ENCODE measurements around the gene CFAP54. TPM values are rescaled to one million over a fixed set of nuclear protein-coding genes. Genes with fewer than 3 reads are reported as not detected.
"Not testable (repeated sequence)": the region's sequence is repeated elsewhere in the genome, so short reads cannot be mapped to it uniquely, and the experiment has no call there.

Gene CFAP54
- total and polyA plus RNA-seq, 2 donors = 0.41 to 6.8 TPM

DNA sequence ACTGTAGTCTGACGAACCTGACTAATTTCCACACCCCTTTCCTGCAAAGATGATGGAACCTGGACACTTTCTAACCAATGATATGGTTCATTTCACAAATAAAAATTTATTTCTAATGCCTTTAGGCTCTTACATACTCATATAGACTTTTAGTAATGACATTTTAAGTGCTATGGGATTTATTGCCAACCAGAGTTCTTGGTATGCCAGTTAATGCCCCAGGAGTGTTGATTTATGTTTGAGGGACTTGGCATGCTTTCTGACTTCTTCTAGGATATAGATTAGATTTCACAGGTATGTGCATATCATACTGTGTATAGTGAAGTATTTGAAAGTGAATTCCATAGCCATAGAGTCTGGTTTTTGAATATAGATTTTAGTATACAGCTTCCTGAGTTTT, 159.5 kb downstream of the CFAP54 start:
- DNase-seq (ENCODE audit: extremely low spot score) = no peak
- Histone ChIP-seq H3K4me1 (ENCODE audit: insufficient read depth) (no peaks in the 10 kb centered on the region), H3K36me3 (ENCODE audit: insufficient read depth) (no peaks in the 10 kb centered on the region), H3K27ac (ENCODE audit: low read depth) (no peak overlapping the region), H3K4me3 (ENCODE audit: low read depth, low read length) (no peak overlapping the region)
- WGBS = 60% methylated on average over 1 of the region's 1 CpG

GRCh38 chr12:96652870-96653269, 163.5 kb downstream of the CFAP54 start:
- DNase-seq (ENCODE audit: extremely low spot score) = no peak
- H3K36me3 ChIP-seq (ENCODE audit: insufficient read depth) = no peaks in the 10 kb centered on the region
- WGBS = 57% methylated on average over 2 of the region's 2 CpGs

DNA sequence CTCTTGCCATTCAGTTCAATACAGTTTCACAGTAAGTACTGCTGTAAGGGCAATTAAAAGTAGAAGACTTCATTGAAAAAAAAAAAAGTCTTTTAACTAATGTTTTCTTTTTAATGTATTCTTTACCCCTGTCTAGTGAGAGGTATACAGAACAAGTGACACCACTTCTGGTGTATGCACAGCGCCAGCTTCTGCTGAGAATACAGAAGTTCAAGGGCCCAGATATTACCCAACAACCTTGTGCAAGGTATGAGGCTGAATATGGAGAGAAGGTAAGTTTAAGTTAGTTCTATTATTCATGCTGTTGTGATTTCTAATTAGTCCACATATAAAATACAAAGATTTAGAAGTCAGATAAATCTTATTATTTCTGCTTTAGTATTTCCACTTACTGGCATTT, 168.7 kb downstream of the CFAP54 start:
- Histone ChIP-seq H3K4me3 (ENCODE audit: low read depth, low read length) (no peak overlapping the region), H3K36me3 (ENCODE audit: insufficient read depth) (no peaks in the 10 kb centered on the region), H3K4me1 (ENCODE audit: insufficient read depth) (no peaks in the 10 kb centered on the region), H3K27ac (ENCODE audit: low read depth) (no peak overlapping the region)
- DNase-seq (ENCODE audit: extremely low spot score) = no peak
- 86% methylated on average over 1 of the region's 1 CpG for WGBS

More at GRCh38 chr12:96652870-96653269, 163.5 kb downstream of the CFAP54 start:
- Histone ChIP-seq H3K4me3 (ENCODE audit: low read depth, low read length) (no peak overlapping the region), H3K4me1 (ENCODE audit: insufficient read depth) (no peaks in the 10 kb centered on the region), H3K27ac (ENCODE audit: low read depth) (no peak overlapping the region)

GRCh38 chr12:96669786-96670185, 180.4 kb downstream of the CFAP54 start:
- Histone ChIP-seq H3K4me1 (ENCODE audit: insufficient read depth) (no peaks in the 10 kb centered on the region), H3K36me3 (ENCODE audit: insufficient read depth) (no peaks in the 10 kb centered on the region), H3K27ac (ENCODE audit: low read depth) (no peak overlapping the region), H3K4me3 (ENCODE audit: low read depth, low read length) (no peak overlapping the region)
- 86% methylated on average over 4 of the region's 4 CpGs for WGBS
- no peak for DNase-seq (ENCODE audit: extremely low spot score)

DNA sequence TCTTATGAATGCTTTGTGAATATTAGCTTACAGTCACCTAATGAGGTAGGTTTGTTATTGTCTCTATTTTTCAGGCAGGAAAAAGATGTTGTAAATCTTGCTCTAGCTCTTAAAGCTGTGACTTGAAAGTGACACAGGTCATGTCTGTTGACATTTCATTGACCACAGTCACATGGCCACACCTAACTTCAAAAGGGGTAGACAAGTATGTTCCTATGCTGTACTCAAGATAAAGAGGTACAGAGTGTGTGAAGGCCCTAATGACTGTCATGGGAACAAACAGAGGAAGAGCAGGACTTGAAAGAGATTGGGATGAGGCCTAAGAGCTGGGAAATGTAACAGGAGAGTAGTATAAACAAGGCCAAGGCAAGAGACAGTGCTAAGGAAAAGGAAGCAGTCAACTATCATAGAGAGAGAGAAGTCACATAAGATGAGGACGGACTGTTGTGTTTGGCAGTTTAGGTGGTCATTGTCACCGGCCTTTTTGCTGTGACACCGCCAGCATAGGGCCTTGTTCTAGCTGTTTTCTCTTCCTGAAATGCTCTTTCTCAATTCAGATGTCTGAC, 181.0 kb downstream of the CFAP54 start:
- H3K36me3 ChIP-seq (ENCODE audit: insufficient read depth) = no peaks in the 10 kb centered on the region
- no peak overlapping the region for H3K27ac ChIP-seq (ENCODE audit: low read depth)
- H3K4me1 ChIP-seq (ENCODE audit: insufficient read depth) = no peaks in the 10 kb centered on the region
- DNase-seq (ENCODE audit: extremely low spot score) = no peak
- H3K4me3 ChIP-seq (ENCODE audit: low read depth, low read length) = no peak overlapping the region
- 64% methylated on average over 3 of the region's 3 CpGs for WGBS

- not testable (repeated sequence) for H3K4me3 ChIP-seq (ENCODE audit: low read depth, low read length); DNase-seq (ENCODE audit: extremely low spot score); H3K4me1 ChIP-seq (ENCODE audit: insufficient read depth); H3K27ac ChIP-seq (ENCODE audit: low read depth); H3K36me3 ChIP-seq (ENCODE audit: insufficient read depth)
- 94% methylated on average over 3 of the region's 3 CpGs for WGBS
Observed at GRCh38 chr12:96675519-96675918, 186.1 kb downstream of the CFAP54 start.

- WGBS = 87% methylated on average over 1 of the region's 1 CpG
- no peak overlapping the region for H3K4me3 ChIP-seq (ENCODE audit: low read depth, low read length)
- no peak for DNase-seq (ENCODE audit: extremely low spot score)
Observed at GRCh38 chr12:96677363-96677762, 188.0 kb downstream of the CFAP54 start.

DNA sequence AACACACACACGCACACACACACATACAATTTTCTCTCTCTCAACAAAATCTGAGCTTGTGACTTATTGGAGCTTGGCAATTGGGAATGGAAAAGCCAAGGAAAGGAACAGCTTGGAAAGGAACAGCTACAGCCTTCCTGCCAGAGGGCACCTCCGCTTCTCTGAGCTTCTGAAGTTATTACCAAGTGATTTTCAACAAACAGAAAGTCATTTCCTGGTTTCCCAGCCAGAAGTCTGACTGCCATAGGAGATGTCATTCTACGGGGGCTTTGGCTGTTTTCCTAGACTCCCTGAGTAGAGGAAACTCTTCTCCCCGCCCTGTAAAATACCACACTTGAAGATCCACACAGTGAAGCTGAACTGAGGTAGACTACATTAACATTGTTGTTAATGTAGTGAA, 198.3 kb downstream of the CFAP54 start:
- no peak for DNase-seq (ENCODE audit: extremely low spot score)
- no peaks in the 10 kb centered on the region for H3K36me3 ChIP-seq (ENCODE audit: insufficient read depth)
- no peaks in the 10 kb centered on the region for H3K4me1 ChIP-seq (ENCODE audit: insufficient read depth)
- H3K4me3 ChIP-seq (ENCODE audit: low read depth, low read length) = no peak overlapping the region
- H3K27ac ChIP-seq (ENCODE audit: low read depth) = no peak overlapping the region
- 62% methylated on average over 4 of the region's 4 CpGs for WGBS

More at GRCh38 chr12:96677363-96677762, 188.0 kb downstream of the CFAP54 start:
- H3K4me1 ChIP-seq (ENCODE audit: insufficient read depth) = no peaks in the 10 kb centered on the region
- no peaks in the 10 kb centered on the region for H3K36me3 ChIP-seq (ENCODE audit: insufficient read depth)
- no peak overlapping the region for H3K27ac ChIP-seq (ENCODE audit: low read depth)

GRCh38 chr12:96698521-96698920, 209.1 kb downstream of the CFAP54 start:
- no peak for DNase-seq (ENCODE audit: extremely low spot score)
- WGBS = 92% methylated on average over 5 of the region's 5 CpGs

DNA sequence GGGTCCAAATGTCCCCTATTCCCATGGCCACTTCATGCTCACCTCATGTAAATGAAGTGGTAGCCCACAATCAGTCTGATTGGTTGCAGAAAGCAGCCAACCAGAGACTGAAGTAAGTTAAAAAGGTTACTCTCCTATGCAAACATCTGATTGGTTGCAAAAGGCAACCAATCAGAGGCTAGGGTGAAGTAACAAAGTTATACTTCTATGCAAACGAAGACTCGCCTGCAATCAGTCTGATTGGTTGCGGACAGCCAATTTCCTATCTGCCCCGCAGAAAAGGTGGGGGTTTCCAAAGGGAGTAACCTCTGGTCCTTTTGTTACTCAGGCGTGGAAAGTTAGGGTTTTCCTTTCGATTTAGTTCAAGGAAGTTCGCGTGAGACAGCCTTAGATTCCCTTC, 209.6 kb downstream of the CFAP54 start:
- 95% methylated on average over 8 of the region's 8 CpGs for WGBS
- no peak for DNase-seq (ENCODE audit: extremely low spot score)
- Histone ChIP-seq H3K36me3 (ENCODE audit: insufficient read depth) (no peaks in the 10 kb centered on the region), H3K4me3 (ENCODE audit: low read depth, low read length) (no peak overlapping the region), H3K4me1 (ENCODE audit: insufficient read depth) (no peaks in the 10 kb centered on the region), H3K27ac (ENCODE audit: low read depth) (no peak overlapping the region)

More at GRCh38 chr12:96698521-96698920, 209.1 kb downstream of the CFAP54 start:
- H3K4me3 ChIP-seq (ENCODE audit: low read depth, low read length) = no peak overlapping the region
- no peaks in the 10 kb centered on the region for H3K36me3 ChIP-seq (ENCODE audit: insufficient read depth)
- no peaks in the 10 kb centered on the region for H3K4me1 ChIP-seq (ENCODE audit: insufficient read depth)
- H3K27ac ChIP-seq (ENCODE audit: low read depth) = no peak overlapping the region

- 83% methylated on average over 6 of the region's 6 CpGs for WGBS
- no peak overlapping the region for H3K4me3 ChIP-seq (ENCODE audit: low read depth, low read length)
- H3K4me1 ChIP-seq (ENCODE audit: insufficient read depth) = no peaks in the 10 kb centered on the region
- no peaks in the 10 kb centered on the region for H3K36me3 ChIP-seq (ENCODE audit: insufficient read depth)
- H3K27ac ChIP-seq (ENCODE audit: low read depth) = no peak overlapping the region
- no peak for DNase-seq (ENCODE audit: extremely low spot score)
Observed at GRCh38 chr12:96701856-96702255, 212.5 kb downstream of the CFAP54 start.

- Histone ChIP-seq H3K4me3 (ENCODE audit: low read depth, low read length) (no peak overlapping the region), H3K4me1 (ENCODE audit: insufficient read depth) (no peaks in the 10 kb centered on the region), H3K27ac (ENCODE audit: low read depth) (no peak overlapping the region), H3K36me3 (ENCODE audit: insufficient read depth) (no peaks in the 10 kb centered on the region)
- WGBS = 80% methylated on average over 2 of the region's 2 CpGs
- no peak for DNase-seq (ENCODE audit: extremely low spot score)
Observed at GRCh38 chr12:96710127-96710745, 220.9 kb downstream of the CFAP54 start.

GRCh38 chr12:96711364-96711763, 222.0 kb downstream of the CFAP54 start:
- no peak overlapping the region for H3K4me3 ChIP-seq (ENCODE audit: low read depth, low read length)
- no peaks in the 10 kb centered on the region for H3K36me3 ChIP-seq (ENCODE audit: insufficient read depth)
- H3K27ac ChIP-seq (ENCODE audit: low read depth) = no peak overlapping the region
- DNase-seq (ENCODE audit: extremely low spot score) = no peak
- H3K4me1 ChIP-seq (ENCODE audit: insufficient read depth) = no peaks in the 10 kb centered on the region

DNA sequence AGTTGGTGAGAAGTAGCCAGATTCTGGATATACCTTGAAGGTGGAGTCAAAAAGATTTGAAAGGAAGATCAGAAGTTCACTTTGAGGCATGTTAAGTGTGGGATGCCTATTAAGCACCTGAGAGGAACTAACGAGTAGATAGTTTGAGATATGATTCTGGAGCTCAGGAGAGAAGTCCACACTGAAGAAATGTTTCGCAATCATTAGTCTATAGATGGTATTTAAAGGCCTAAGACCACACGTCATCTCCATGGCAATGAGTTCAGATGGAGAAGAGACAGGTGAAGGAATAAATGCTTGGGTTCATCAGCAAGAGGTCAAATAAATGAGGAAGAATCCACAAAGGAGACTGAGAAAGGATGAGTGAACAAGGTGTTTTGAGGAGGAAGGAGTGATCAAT, 224.8 kb downstream of the CFAP54 start:
- WGBS = 81% methylated on average over 3 of the region's 3 CpGs
- Histone ChIP-seq H3K27ac (ENCODE audit: low read depth) (no peak overlapping the region), H3K4me1 (ENCODE audit: insufficient read depth) (no peaks in the 10 kb centered on the region), H3K4me3 (ENCODE audit: low read depth, low read length) (no peak overlapping the region), H3K36me3 (ENCODE audit: insufficient read depth) (no peaks in the 10 kb centered on the region)
- no peak for DNase-seq (ENCODE audit: extremely low spot score)
